K562 (cell line): ENCODE measurements around the gene ORMDL3. TPM values are rescaled to one million over a fixed set of nuclear protein-coding genes. Genes with fewer than 3 reads are reported as not detected.

Experiments
- CBFA2T3 ChIP-seq: fragments of 450-650 bp; IDR thresholded peaks from 2 replicates; pipeline ENCODE4 v1.6.1; 2017
- CBX3 ChIP-seq, 2 experiments: IDR thresholded peaks; 1 replicate in 1 of 2; 2 replicates in 1 of 2; pipeline ENCODE4 v1.6.1; 2012; ENCODE audit warnings: inconsistent platforms in 2 of 2, low read length in 2 of 2, borderline replicate concordance in 1 of 2, control low read depth in 1 of 2
- DLX4 ChIP-seq: fragments of 250-450 bp; sonication (Bioruptor Pico); IDR thresholded peaks from 2 replicates; pipeline ENCODE4 v1.6.1; 2021; ENCODE audit warnings: mild to moderate bottlenecking
- FOS ChIP-seq: IDR thresholded peaks from 3 replicates; pipeline ENCODE4 v1.6.1; 2011; ENCODE audit not compliant: insufficient read length; ENCODE audit errors: extremely low read depth
- GMEB1 ChIP-seq: fragments of 250-450 bp; sonication (Bioruptor Pico); IDR thresholded peaks from 2 replicates; pipeline ENCODE4 v1.4.0; 2020; ENCODE audit warnings: mild to moderate bottlenecking
- HLTF ChIP-seq: fragments of 450-650 bp; IDR thresholded peaks from 2 replicates; pipeline ENCODE4 v1.6.1; 2016
- JUND ChIP-seq, 2 experiments: IDR thresholded peaks; 2 replicates in 1 of 2; 3 replicates in 1 of 2; pipeline ENCODE4 v1.6.1; 2011; ENCODE audit warnings: borderline replicate concordance in 2 of 2, low read depth in 2 of 2, low read length in 2 of 2, improper control_type of control experiment in 1 of 2, missing biosample characterization in 1 of 2, missing genetic modification characterization in 1 of 2, missing genetic modification reagents in 1 of 2
- KAT8 ChIP-seq: fragments of 450-650 bp; IDR thresholded peaks from 2 replicates; pipeline ENCODE4 v1.6.1; 2016; ENCODE audit warnings: low read depth, mild to moderate bottlenecking
- MAZ ChIP-seq, 2 experiments: fragments of 450-650 bp in 1 of 2; sonication (generic) in 1 of 2; formaldehyde crosslinking; IDR thresholded peaks in 1 of 2; conservative IDR thresholded peaks in 1 of 2; 2 replicates each; pipeline versions ENCODE4 v1.4.0 to v1.5.0; 2020; ENCODE audit warnings: mild to moderate bottlenecking in 1 of 2, missing genetic modification reagents in 1 of 2
- NFIC ChIP-seq: fragments of 450-650 bp; IDR thresholded peaks from 2 replicates; pipeline ENCODE4 v1.6.1; 2017; ENCODE audit warnings: mild to moderate bottlenecking, inconsistent platforms
- NR2C1 ChIP-seq, 2 experiments: fragments of 450-650 bp; IDR thresholded peaks; 2 replicates each; pipeline ENCODE4 v1.6.1; 2017; ENCODE audit warnings: mild to moderate bottlenecking in 2 of 2, antibody characterized with exemption in 1 of 2, inconsistent platforms in 1 of 2, missing compliant biosample characterization in 1 of 2, missing genetic modification characterization in 1 of 2
- NRF1 ChIP-seq, 2 experiments: fragments of 450-650 bp; IDR thresholded peaks in 1 of 2; conservative IDR thresholded peaks in 1 of 2; 2 replicates each; pipeline ENCODE4 v1.6.1; 2014; ENCODE audit warnings: mild to moderate bottlenecking in 2 of 2
- POLR2AphosphoS5 ChIP-seq: IDR thresholded peaks from 2 replicates; pipeline ENCODE4 v1.6.1; 2011; ENCODE audit warnings: mild to moderate bottlenecking, low read depth, low read length, moderate library complexity; ENCODE audit not compliant: control insufficient read depth, insufficient read depth
- SRSF3 ChIP-seq: fragments of 200-400 bp; formaldehyde crosslinking; IDR thresholded peaks from 2 replicates; pipeline ENCODE4 v1.6.1; 2016; ENCODE audit warnings: mild to moderate bottlenecking, low read length, moderate library complexity; ENCODE audit not compliant: insufficient read depth
- TAF9B ChIP-seq: fragments of 450-650 bp; IDR thresholded peaks from 2 replicates; pipeline ENCODE4 v1.6.1; 2018; ENCODE audit warnings: mild to moderate bottlenecking; ENCODE audit not compliant: partially characterized antibody
- TCF15 ChIP-seq: fragments of 250-450 bp; sonication (Bioruptor Pico); IDR thresholded peaks from 2 replicates; pipeline ENCODE4 v1.8.0; 2022; ENCODE audit warnings: moderate library complexity, mild to moderate bottlenecking, inconsistent platforms
- YY1 ChIP-seq, 3 experiments: IDR thresholded peaks; 2 replicates each; pipeline ENCODE4 v1.6.1; 2011; ENCODE audit warnings: low read length in 2 of 3, mild to moderate bottlenecking in 2 of 3, moderate library complexity in 2 of 3, borderline replicate concordance in 1 of 3, control low read depth in 1 of 3, low read depth in 1 of 3; ENCODE audit not compliant: insufficient read depth in 3 of 3, insufficient replicate concordance in 2 of 3, control insufficient read depth in 1 of 3, insufficient read length in 1 of 3; ENCODE audit errors: extremely low read depth in 1 of 3
- ZNF212 ChIP-seq: fragments of 450-650 bp; formaldehyde crosslinking; IDR thresholded peaks from 2 replicates; pipeline ENCODE4 v1.4.0; 2020; ENCODE audit warnings: mild to moderate bottlenecking
- ZNF23 ChIP-seq: fragments of 250-450 bp; sonication (Bioruptor Pico); IDR thresholded peaks from 2 replicates; pipeline ENCODE4 v1.4.0; 2020; ENCODE audit warnings: mild to moderate bottlenecking
- ZNF263 ChIP-seq: sonication (generic); formaldehyde crosslinking; IDR thresholded peaks from 2 replicates; pipeline ENCODE4 v1.8.0; 2022; ENCODE audit warnings: mild to moderate bottlenecking, missing genetic modification reagents, borderline replicate concordance
- ZNF277 ChIP-seq: fragments of 250-450 bp; sonication (Bioruptor Pico); IDR thresholded peaks from 2 replicates; pipeline ENCODE4 v1.8.0; 2022; ENCODE audit warnings: inconsistent platforms, mild to moderate bottlenecking, moderate library complexity, borderline replicate concordance
- ZNF584 ChIP-seq: fragments of 200-800 bp; sonication (Bioruptor generic); IDR thresholded peaks from 2 replicates; pipeline ENCODE4 v1.6.1; 2016; ENCODE audit warnings: low read depth, mild to moderate bottlenecking, missing genetic modification characterization, missing compliant biosample characterization
- polyA plus RNA-seq, 8 experiments: library from polyadenylated mRNA; depleted of rRNA in 4 of 8; stranded (reverse) in 5 of 8; unstranded in 3 of 8; fragments of >200 nt; fragmentation: Nextera tagmentation in 2 of 8; fragmentation: Illumina TruSeq in 1 of 8; extraction: Ambion mirVana in 2 of 8; extraction: Trizol in 1 of 8; gene quantifications; 2 replicates each; pipeline versions ENCODE4 v1.2.1 to v1.2.3, GENCODE V29; 2011 to 2014; ENCODE audit warnings: inconsistent platforms in 1 of 8, missing spikeins in 1 of 8
- total RNA-seq, 7 experiments: library from RNA; depleted of rRNA in 6 of 7; stranded (reverse); fragments of >200 nt in 6 of 7; fragmentation: Illumina TruSeq in 2 of 7; extraction: Trizol in 2 of 7; gene quantifications; 2 replicates each; pipeline versions ENCODE4 v1.2.1 to v1.2.3, GENCODE V29; 2011 to 2021; ENCODE audit warnings: low replicate concordance in 1 of 7
- TF ChIP-seq, protein P1 (sequence below): sonication (generic); formaldehyde crosslinking; IDR thresholded peaks from 2 replicates; pipeline ENCODE4 v1.8.0; 2022; ENCODE audit warnings: missing genetic modification reagents, mild to moderate bottlenecking, borderline replicate concordance

Gene ORMDL3
- total and polyA plus RNA-seq, 9 of the 15 experiments (the other 6 are each of a cell fraction or from before 2014, with no cell fraction given): 2.7 to 57.4 (median 27.1) TPM

GRCh38 chr17:39926588-39927100, 757 bp downstream of the ORMDL3 start (continued):
- TF ChIP-seq NRF1 (conservative IDR thresholded peaks at IDR 0.05 in 1 of 2, IDR thresholded peaks at IDR 0.05 in 1 of 2): no peak
- TF ChIP-seq POLR2AphosphoS5: no peak
- TF ChIP-seq JUND (IDR thresholded peaks at IDR 0.05; ENCODE audit: borderline replicate concordance, low read depth, low read length): no peak
- no peak for TF ChIP-seq JUND (tag; IDR thresholded peaks at IDR 0.05; ENCODE audit: borderline replicate concordance, low read depth, low read length)
- TF ChIP-seq TAF9B: no peak
- TF ChIP-seq GMEB1 (CRISPR knock-in tag): no peak
- TF ChIP-seq ZNF277 (CRISPR knock-in tag): no peak
- no peak for TF ChIP-seq DLX4 (CRISPR knock-in tag)
- TF ChIP-seq TCF15 (CRISPR knock-in tag): no peak
- TF ChIP-seq SRSF3: no peak
- TF ChIP-seq FOS: no peak
- no peak for TF ChIP-seq MAZ (CRISPR knock-in tag; conservative IDR thresholded peaks at IDR 0.05 in 1 of 2, IDR thresholded peaks at IDR 0.05 in 1 of 2)
- TF ChIP-seq, protein P1, sequence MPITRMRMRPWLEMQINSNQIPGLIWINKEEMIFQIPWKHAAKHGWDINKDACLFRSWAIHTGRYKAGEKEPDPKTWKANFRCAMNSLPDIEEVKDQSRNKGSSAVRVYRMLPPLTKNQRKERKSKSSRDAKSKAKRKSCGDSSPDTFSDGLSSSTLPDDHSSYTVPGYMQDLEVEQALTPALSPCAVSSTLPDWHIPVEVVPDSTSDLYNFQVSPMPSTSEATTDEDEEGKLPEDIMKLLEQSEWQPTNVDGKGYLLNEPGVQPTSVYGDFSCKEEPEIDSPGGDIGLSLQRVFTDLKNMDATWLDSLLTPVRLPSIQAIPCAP (CRISPR knock-in tag): no peak
- no peak for TF ChIP-seq ZNF212 (CRISPR knock-in tag)
- TF ChIP-seq ZNF23 (CRISPR knock-in tag): no peak
- peak; percentile 82; the same call in 1 of the 2 replicates for TF ChIP-seq ZNF263
- no peak for TF ChIP-seq ZNF584 (CRISPR knock-in tag)
- no peak for TF ChIP-seq YY1 (IDR thresholded peaks at IDR 0.05; ENCODE audit: borderline replicate concordance in 1 of 3, control insufficient read depth in 1 of 3, extremely low read depth in 1 of 3, insufficient read depth in 3 of 3, insufficient read length in 1 of 3, insufficient replicate concordance in 2 of 3, low read depth in 1 of 3, low read length in 2 of 3)
- TF ChIP-seq CBX3 (IDR thresholded peaks at IDR 0.05; ENCODE audit: borderline replicate concordance in 1 of 2, low read length in 2 of 2): no peak
- peak; percentile 34; the same call in 1 of the 2 replicates for TF ChIP-seq CBFA2T3
- no peak for TF ChIP-seq KAT8
- TF ChIP-seq NFIC: no peak
- TF ChIP-seq NR2C1 (IDR thresholded peaks at IDR 0.05): peak; percentile 97
- peak; percentile 96 for TF ChIP-seq NR2C1 (tag; IDR thresholded peaks at IDR 0.05)
- no peak for TF ChIP-seq HLTF
